Neural cell (in vitro differentiated cells): ENCODE data around the gene SNX32.

ENCODE experiments used
- POLR2AphosphoS5 ChIP-seq: IDR thresholded peaks from 2 replicates; pipeline ENCODE4 v1.6.1; 2012
- TF ChIP-seq, protein P1 (sequence below): IDR thresholded peaks from 2 replicates; pipeline ENCODE4 v1.6.1; 2012; ENCODE audit warnings: borderline replicate concordance

DNA sequence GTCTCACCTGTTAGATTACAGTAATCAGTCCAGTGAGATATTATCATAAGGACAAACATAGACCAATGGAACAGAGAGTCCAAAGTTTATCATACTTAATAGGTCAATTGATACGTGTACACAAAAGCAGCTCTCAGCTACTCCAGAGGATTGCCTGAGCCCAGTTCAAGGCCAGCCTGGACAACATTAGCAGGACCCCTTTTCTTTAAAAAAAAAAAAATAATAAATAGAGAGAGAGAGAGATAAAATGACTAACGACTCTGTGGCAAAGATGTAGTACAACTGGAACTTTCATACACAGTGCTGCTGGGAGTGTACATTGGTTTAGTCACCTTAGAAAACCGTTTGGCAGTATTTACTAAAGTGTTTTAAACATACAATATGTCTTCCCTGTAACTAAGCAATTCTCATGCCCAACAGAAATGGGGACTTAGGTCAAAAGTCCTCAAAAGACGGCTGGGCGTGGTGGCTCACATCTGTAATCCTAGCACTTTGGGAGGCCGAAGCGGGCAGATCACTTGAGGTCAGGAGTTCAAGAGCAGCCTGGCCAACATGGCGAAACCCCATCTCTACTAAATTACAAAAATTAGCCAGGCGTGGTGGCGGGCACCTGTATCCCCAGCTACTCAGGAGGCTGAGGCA lies 10.6 kb downstream of the SNX32 start:
- TF ChIP-seq POLR2AphosphoS5, result no peak
- TF ChIP-seq, protein P1, sequence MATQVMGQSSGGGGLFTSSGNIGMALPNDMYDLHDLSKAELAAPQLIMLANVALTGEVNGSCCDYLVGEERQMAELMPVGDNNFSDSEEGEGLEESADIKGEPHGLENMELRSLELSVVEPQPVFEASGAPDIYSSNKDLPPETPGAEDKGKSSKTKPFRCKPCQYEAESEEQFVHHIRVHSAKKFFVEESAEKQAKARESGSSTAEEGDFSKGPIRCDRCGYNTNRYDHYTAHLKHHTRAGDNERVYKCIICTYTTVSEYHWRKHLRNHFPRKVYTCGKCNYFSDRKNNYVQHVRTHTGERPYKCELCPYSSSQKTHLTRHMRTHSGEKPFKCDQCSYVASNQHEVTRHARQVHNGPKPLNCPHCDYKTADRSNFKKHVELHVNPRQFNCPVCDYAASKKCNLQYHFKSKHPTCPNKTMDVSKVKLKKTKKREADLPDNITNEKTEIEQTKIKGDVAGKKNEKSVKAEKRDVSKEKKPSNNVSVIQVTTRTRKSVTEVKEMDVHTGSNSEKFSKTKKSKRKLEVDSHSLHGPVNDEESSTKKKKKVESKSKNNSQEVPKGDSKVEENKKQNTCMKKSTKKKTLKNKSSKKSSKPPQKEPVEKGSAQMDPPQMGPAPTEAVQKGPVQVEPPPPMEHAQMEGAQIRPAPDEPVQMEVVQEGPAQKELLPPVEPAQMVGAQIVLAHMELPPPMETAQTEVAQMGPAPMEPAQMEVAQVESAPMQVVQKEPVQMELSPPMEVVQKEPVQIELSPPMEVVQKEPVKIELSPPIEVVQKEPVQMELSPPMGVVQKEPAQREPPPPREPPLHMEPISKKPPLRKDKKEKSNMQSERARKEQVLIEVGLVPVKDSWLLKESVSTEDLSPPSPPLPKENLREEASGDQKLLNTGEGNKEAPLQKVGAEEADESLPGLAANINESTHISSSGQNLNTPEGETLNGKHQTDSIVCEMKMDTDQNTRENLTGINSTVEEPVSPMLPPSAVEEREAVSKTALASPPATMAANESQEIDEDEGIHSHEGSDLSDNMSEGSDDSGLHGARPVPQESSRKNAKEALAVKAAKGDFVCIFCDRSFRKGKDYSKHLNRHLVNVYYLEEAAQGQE, result no peak
